Caco-2 (cell line): ENCODE measurements around the gene MFSD6L. TPM values are rescaled to one million over a fixed set of nuclear protein-coding genes. Genes with fewer than 3 reads are reported as not detected.
"Not testable (repeated sequence)": the region's sequence is repeated elsewhere in the genome, so short reads cannot be mapped to it uniquely, and the experiment has no call there.

ENCODE experiments used
- BruUV-seq: library from RNA; stranded (reverse); fragments of 400-500 nt; replicated peaks from 2 replicates; lab custom pipeline; 2021; lab: Mats Ljungman, UMichigan
- CTCF ChIA-PET: fragments of 300-600 bp; sonication (Branson Sonifier 250); formaldehyde crosslinking; loops from one replicate; lab custom pipeline; 2022; ENCODE audit warnings: antibody characterized with exemption; lab: Charles Lee
- POLR2A ChIA-PET: fragments of 300-600 bp; sonication (Branson Sonifier 250); formaldehyde crosslinking; loops from one replicate; lab custom pipeline; 2022; ENCODE audit warnings: antibody characterized with exemption; lab: Charles Lee
- DNase-seq, 2 experiments: peaks; one replicate each; pipeline versions ENCODE4 v3.0.0 to v3.0.0-alpha.2; 2020 to 2022
- H3K27me3 ChIP-seq: replicated peaks from 2 replicates; pipeline ENCODE4 v1.6.0; 2011; ENCODE audit warnings: low read length; ENCODE audit not compliant: control insufficient read depth, insufficient read depth
- H3K36me3 ChIP-seq: 2 replicates; pipeline ENCODE4 v1.5.1; 2011; ENCODE audit warnings: low read length; ENCODE audit not compliant: control insufficient read depth, insufficient read depth
- H3K4me1 ChIP-seq: fragments of 250-450 bp; sonication (Bioruptor Pico); 2 replicates; pipeline ENCODE4 v1.5.1; 2020; ENCODE audit warnings: mild to moderate bottlenecking
- H3K4me3 ChIP-seq: 2 replicates; pipeline ENCODE4 v1.5.1; 2011; ENCODE audit warnings: low read depth, mild to moderate bottlenecking, control low read depth, low read length
- H3K9me3 ChIP-seq: fragments of 250-450 bp; sonication (Bioruptor Pico); 2 replicates; pipeline ENCODE4 v1.5.1; 2020; ENCODE audit warnings: mild to moderate bottlenecking, moderate library complexity
- H3K27ac Mint-ChIP-seq: one replicate; pipeline ENCODE4 v1.8.0; 2022; ENCODE audit warnings: mixed read lengths; ENCODE audit not compliant: unreplicated experiment
- H3K27me3 Mint-ChIP-seq: one replicate; pipeline ENCODE4 v1.8.0; 2022; ENCODE audit warnings: mixed read lengths; ENCODE audit not compliant: insufficient read depth, unreplicated experiment
- H3K36me3 Mint-ChIP-seq: one replicate; pipeline ENCODE4 v1.8.0; 2022; ENCODE audit warnings: mild to moderate bottlenecking, mixed read lengths; ENCODE audit not compliant: insufficient read depth, unreplicated experiment
- H3K4me1 Mint-ChIP-seq: one replicate; pipeline ENCODE4 v1.8.0; 2022; ENCODE audit warnings: low read depth, mixed read lengths; ENCODE audit not compliant: unreplicated experiment
- H3K4me3 Mint-ChIP-seq: one replicate; pipeline ENCODE4 v1.8.0; 2022; ENCODE audit warnings: mild to moderate bottlenecking, moderate library complexity, mixed read lengths; ENCODE audit not compliant: unreplicated experiment
- H3K9me3 Mint-ChIP-seq: one replicate; pipeline ENCODE4 v1.8.0; 2022; ENCODE audit warnings: mixed read lengths; ENCODE audit not compliant: unreplicated experiment
- CTCF ChIP-seq, 2 experiments: fragments of 200-600 bp in 1 of 2; IDR thresholded peaks; 1 replicate in 1 of 2; 2 replicates in 1 of 2; pipeline versions ENCODE4 v1.5.1 to v1.8.0; 2011 to 2022; ENCODE audit warnings: antibody characterized with exemption in 1 of 2, control low read depth in 1 of 2, inconsistent platforms in 1 of 2, low read depth in 1 of 2, low read length in 1 of 2, mild to moderate bottlenecking in 1 of 2, moderate library complexity in 1 of 2; ENCODE audit not compliant: insufficient read depth in 1 of 2, severe bottlenecking in 1 of 2, unreplicated experiment in 1 of 2
- intact Hi-C: fragments of 100-400 bp; cut with micrococcal nuclease; formaldehyde crosslinking; loops from one replicate; pipeline ENCODE4 v1.10.0; 2022; ENCODE audit not compliant: unreplicated experiment
- total RNA-seq: library from RNA; stranded (reverse); gene quantifications from 2 replicates; pipeline ENCODE4 v1.2.3, GENCODE V29; 2022

MFSD6L gene
- total RNA-seq, 1 experiment from 2014 or later = not detected

DNA sequence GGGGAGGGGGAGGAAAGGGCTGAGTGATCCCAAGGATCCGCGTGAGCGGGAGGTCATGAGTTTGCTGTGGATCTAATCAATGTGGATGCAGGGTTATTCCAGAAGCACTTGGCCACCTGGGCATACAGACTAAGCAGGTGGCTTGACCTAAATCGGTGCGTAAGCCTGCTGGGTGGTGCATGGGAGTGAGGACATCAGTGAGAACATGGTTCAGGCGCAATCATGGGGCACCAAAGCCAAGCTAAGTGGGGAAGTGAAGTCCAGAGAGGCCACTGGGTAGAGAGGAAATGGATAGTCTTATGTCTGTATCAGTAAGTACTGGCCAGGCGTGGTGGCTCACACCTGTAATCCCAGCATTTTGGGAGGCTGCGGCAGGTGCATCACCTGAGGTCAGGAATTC, 18.9 kb upstream of the MFSD6L start:
- Mint-ChIP-seq H3K36me3 (no peaks in the 10 kb centered on the region), H3K27ac (no peak overlapping the region), H3K27me3 (peaks cover 5% of the 10 kb centered on the region), H3K4me3 (no peak overlapping the region), H3K9me3 (peaks cover 2% of the 10 kb centered on the region), H3K4me1 (no peaks in the 10 kb centered on the region)
- BruUV-seq = no TSS peak
- no peaks in the 10 kb centered on the region for H3K4me1 ChIP-seq
- no peaks in the 10 kb centered on the region for H3K36me3 ChIP-seq
- POLR2A ChIA-PET = no interaction called here
- intact Hi-C loops = no loop called here
- CTCF ChIA-PET = no interaction called here
- no peaks in the 10 kb centered on the region for H3K9me3 ChIP-seq
- no peaks in the 10 kb centered on the region for H3K27me3 ChIP-seq
- H3K4me3 ChIP-seq = no peak overlapping the region
- TF ChIP-seq CTCF (IDR thresholded peaks at IDR 0.05; ENCODE audit: insufficient read depth in 1 of 2, low read depth in 1 of 2, low read length in 1 of 2, severe bottlenecking in 1 of 2, unreplicated experiment in 1 of 2) = no peak
- DNase-seq = no peak

GRCh38 chr17:8806926-8807550, 7.9 kb upstream of the MFSD6L start:
- intact Hi-C loops = no loop called here
- H3K4me3 Mint-ChIP-seq = no peak overlapping the region
- no peaks in the 10 kb centered on the region for H3K4me1 ChIP-seq
- peaks cover 10% of the 10 kb centered on the region for H3K9me3 Mint-ChIP-seq
- DNase-seq = no peak
- H3K27me3 ChIP-seq = no peaks in the 10 kb centered on the region
- no peak overlapping the region for H3K4me3 ChIP-seq
- no peaks in the 10 kb centered on the region for H3K36me3 Mint-ChIP-seq
- no TSS peak for BruUV-seq
- H3K36me3 ChIP-seq = no peaks in the 10 kb centered on the region
- H3K27ac Mint-ChIP-seq = no peak overlapping the region
- no peaks in the 10 kb centered on the region for H3K4me1 Mint-ChIP-seq
- no peaks in the 10 kb centered on the region for H3K9me3 ChIP-seq
- no peak for TF ChIP-seq CTCF (IDR thresholded peaks at IDR 0.05; ENCODE audit: insufficient read depth in 1 of 2, low read depth in 1 of 2, low read length in 1 of 2, severe bottlenecking in 1 of 2, unreplicated experiment in 1 of 2)
- POLR2A ChIA-PET = no interaction called here
- no peaks in the 10 kb centered on the region for H3K27me3 Mint-ChIP-seq
- CTCF ChIA-PET = no interaction called here

DNA sequence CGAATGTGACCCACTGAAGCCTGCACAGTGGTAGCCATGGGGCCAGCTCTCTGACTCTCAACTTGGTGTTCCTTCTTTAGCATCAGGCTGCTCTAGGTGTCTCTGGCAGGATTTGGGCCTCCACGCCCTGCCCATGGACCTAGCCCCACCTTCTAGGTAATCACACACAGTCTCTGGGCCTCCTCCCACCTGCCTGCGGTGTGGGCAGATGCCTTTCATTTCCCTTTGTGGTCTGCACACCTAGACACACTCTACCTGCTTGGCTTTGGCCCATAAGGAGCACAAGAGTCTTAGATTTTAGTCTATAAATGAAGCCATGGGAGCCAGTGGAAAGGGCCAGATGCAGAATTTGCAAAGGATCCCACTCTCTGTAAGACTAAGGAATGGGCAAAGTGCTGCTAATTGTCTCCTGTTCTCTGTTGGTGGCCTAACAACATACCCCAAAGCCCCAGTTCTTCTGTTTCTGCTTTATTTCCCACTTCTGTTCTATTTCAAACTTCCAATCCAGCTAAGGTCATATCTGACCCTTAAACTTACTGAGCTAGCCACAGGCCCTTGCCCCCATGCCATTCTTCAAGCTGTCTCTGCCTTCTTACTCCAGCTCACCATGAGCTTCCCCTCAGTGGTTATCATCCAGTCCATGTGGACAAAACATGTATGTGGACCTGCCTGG, 7.2 kb upstream of the MFSD6L start:
- DNase-seq = no peak
- Histone ChIP-seq H3K27me3 (no peaks in the 10 kb centered on the region), H3K4me3 (no peak overlapping the region), H3K4me1 (no peaks in the 10 kb centered on the region), H3K9me3 (no peaks in the 10 kb centered on the region), H3K36me3 (no peaks in the 10 kb centered on the region)
- no TSS peak for BruUV-seq
- intact Hi-C loops = no loop called here
- Mint-ChIP-seq H3K27ac (no peak overlapping the region), H3K4me1 (no peaks in the 10 kb centered on the region), H3K36me3 (no peaks in the 10 kb centered on the region), H3K27me3 (no peaks in the 10 kb centered on the region), H3K9me3 (peaks cover 10% of the 10 kb centered on the region), H3K4me3 (no peak overlapping the region)
- POLR2A ChIA-PET = no interaction called here
- CTCF ChIA-PET = interaction anchor here (1.3 kb wide), 1 partner anchor 89 kb away, joined by 5 read pairs; no protein-coding TSS in a partner anchor
- TF ChIP-seq CTCF (IDR thresholded peaks at IDR 0.05; ENCODE audit: insufficient read depth in 1 of 2, low read depth in 1 of 2, low read length in 1 of 2, severe bottlenecking in 1 of 2, unreplicated experiment in 1 of 2) = no peak

DNA sequence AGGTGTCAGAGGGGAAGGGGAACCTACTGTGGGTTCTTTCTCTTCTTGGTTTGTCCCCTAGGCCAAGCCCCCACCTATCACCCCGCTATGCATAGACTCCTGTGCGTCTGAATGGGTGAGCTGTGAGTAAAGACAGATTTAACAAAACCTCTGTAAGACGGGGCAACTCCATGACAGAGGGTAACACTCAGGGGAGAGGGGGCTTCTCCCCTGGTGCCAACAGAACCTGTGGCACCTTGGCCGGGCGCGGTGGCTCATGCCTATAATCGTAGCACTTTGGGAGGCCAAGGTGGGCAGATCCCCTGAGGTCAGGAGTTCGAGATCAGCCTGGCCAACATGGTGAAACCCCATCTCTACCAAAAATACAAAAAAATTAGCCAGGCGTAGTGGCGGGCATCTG, 6.2 kb upstream of the MFSD6L start:
- intact Hi-C loops, DNase-seq, H3K27me3 Mint-ChIP-seq, H3K4me3 Mint-ChIP-seq, BruUV-seq, H3K27me3 ChIP-seq, H3K4me1 Mint-ChIP-seq, POLR2A ChIA-PET, H3K9me3 ChIP-seq, H3K4me3 ChIP-seq, H3K4me1 ChIP-seq, H3K36me3 Mint-ChIP-seq, H3K27ac Mint-ChIP-seq, H3K36me3 ChIP-seq: not testable (repeated sequence)
- CTCF ChIA-PET = interaction anchor here (1.3 kb wide), 1 partner anchor 90 kb away, joined by 5 read pairs; no protein-coding TSS in a partner anchor
- peaks cover 10% of the 10 kb centered on the region for H3K9me3 Mint-ChIP-seq
